GM19238 (cell line): ENCODE data around the gene MAN2B1.
"Not testable (repeated sequence)": the region's sequence is repeated elsewhere in the genome, so short reads cannot be mapped to it uniquely, and the experiment has no call there.

Experiments
- DNase-seq: peaks from one replicate; pipeline ENCODE4 v3.0.0; 2011; ENCODE audit warnings: low spot score; ENCODE audit not compliant: insufficient read length

Gene MAN2B1

DNA sequence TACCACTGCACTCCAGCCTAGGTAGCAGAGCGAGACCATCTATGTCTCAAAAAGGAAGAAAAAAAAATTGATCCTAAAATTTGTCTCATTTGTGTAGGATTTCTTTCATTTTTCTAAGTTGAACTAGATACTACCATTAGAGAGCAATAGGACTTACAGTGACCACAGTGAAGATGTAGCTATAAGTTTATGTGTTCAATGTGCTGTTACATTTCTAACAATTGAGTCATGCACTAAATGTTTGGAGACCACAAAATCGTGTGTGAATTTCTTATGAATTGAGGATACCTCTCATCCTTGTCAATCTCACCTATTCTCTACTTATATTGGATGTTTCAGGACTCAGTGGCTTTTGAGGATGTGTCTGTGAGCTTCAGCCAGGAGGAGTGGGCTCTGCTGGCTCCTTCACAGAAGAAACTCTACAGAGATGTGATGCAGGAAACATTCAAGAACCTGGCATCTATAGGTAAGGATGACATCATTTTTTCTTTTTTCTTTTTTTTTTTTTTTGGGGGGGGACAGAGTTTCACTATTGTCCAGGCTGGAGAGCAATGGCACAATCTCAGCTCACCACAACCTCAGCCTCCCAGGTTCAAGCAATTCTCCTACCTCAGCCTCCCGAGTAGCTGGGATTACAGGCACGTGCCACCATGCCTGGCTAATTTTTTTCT is 43.0 kb downstream of the MAN2B1 start:
- DNase-seq: no peak

- DNase-seq: not testable (repeated sequence)
These were observed 45.1 kb downstream of the MAN2B1 start for GRCh38 chr19:12621253-12622024.

DNA sequence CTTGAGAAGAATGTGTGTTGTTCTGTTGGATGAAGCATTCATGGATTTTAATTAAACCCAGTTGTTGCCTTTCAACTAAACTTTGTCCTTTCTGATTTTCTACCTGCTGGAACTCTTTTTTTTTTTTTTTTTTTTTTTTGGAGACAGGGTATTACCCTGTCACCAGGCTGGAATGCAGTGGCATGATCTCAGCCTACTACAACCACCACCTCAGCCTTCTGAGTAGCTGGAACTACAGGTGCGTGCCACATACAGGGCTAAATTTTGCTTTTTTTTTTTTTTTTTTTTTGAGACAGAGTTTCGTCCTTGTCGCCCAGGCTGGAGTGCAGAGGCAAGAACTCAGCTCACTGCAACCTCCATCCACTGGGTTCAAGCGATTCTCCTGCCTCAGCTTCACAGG is 48.9 kb downstream of the MAN2B1 start:
- DNase-seq: no peak

- no peak for DNase-seq
These were observed 55.2 kb downstream of the MAN2B1 start for GRCh38 chr19:12611361-12611699.

DNA sequence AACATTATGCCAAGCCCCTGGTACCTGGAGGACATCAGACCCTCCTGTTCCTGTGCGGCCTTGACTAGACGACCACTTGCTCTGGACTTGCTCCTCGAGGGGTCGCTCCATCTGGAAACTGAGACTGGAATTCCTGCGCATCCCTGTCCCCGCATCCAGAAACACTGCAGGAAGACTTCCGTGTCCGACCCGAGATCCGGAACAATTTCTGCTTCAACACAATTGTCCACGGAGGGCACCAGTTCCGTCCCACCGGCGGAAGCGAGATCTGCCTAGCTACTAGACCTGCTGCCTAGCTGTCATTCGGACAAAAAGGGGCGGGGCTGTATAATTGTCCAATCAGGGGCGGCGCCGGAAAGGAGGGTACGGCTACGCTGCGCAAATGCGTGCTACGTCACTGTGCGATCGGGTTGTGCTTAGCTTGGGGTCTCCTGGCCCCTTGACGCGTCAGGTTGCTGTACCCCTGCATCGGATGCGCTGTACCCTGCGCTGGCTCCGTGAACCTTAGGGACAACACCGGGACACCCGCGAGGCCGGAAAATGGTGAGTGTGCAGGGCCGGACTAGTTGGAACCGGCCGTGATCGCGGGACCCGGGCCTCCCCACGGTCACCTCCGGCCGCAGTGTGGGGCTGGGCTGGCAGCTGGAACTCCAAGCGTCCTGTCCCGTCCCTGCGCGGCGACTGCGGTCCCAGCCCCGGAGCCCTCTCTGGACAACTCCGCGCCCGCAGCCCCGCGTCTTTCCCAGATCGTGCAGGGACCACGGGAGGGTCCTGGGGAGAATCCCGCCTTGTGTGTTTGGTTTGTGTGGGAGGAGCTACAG is 55.8 kb downstream of the MAN2B1 start, which contains the start of the genes ZNF490 and ZNF791:
Gene ZNF490 (minus strand): TSS at position 274 of the 821 bp plus-strand sequence. CDS start 133 bp downstream, at position 141.
Gene ZNF791 (plus strand): TSS at position 381 of the 821 bp plus-strand sequence. CDS start 160 bp downstream, at position 541.
- peak; percentile 86 for DNase-seq

DNA sequence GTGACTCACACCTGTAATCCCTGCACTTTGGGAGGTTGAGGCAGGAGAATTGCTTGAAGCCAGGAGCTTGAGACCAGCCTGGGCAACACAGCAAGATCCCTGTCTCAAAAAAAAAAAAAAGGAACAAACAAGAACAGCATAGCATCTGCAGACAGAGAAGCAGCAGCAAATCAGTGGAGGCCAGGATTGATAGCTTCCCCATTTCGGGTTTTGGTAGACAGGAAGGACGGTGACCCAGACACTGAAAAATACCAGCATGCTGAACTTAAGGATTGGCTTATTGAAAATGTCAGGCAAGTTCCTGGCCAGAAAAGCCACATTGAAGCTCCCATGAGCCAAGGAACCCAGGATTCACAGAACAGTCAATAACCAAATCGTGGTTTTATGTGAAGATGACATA is 58.9 kb downstream of the MAN2B1 start:
- no peak for DNase-seq

GRCh38 chr19:12606796-12607195 is 59.7 kb downstream of the MAN2B1 start:
- DNase-seq: no peak

DNA sequence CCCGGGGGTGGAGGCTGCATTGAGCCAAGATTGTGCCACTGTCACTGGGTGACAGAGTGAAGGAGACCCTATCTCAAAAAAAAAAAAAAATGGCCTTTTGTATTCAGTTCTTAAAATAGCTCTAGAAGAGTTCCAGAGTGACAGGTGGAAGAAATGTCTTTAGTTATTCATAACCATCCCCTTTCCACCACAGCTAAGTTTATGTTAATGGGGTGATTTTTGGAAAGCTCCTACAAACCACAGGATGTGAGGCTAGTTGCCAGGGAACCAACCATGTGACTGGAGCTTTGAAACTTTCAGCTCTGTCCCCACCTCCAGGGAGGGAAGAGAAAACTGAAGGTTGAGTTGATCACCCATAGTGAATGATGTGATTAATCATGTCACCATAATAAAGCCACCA is 62.8 kb downstream of the MAN2B1 start:
- peak; percentile 53 for DNase-seq

GRCh38 chr19:12597594-12597993 is 68.9 kb downstream of the MAN2B1 start:
- DNase-seq: no peak

DNA sequence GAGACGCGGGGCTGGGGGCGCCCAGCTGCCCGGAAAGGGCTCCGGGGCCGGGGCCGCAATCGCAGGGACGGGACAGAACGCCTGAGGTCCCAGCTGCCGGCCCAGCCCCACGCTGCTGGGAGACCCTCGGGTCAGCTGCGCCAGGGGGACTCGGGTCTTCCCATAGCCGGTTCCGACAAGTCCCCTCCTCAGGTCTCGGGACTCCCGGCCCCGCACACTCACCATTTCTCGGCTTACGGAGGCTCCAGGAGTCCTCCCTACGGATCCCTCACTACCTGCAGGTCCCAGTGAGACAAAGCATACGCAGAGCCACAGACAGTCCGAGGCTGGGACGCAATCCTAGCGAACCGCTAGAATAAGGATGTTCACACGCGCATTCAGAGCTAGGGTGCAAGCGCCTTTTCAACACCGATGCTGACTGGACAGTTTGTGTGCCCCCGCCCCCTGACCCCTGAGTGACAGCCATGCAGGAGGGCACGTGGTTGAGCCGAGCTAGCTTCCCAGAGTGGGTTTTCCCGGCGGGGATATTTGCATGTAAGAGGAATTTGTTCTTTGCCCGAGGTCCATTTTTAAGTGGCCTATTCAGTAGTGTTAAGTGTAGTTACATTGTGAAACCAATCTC is 69.5 kb downstream of the MAN2B1 start:
- DNase-seq: no peak
